Measurements from ENCODE around the gene MEIOSIN.

MEIOSIN gene

DNA sequence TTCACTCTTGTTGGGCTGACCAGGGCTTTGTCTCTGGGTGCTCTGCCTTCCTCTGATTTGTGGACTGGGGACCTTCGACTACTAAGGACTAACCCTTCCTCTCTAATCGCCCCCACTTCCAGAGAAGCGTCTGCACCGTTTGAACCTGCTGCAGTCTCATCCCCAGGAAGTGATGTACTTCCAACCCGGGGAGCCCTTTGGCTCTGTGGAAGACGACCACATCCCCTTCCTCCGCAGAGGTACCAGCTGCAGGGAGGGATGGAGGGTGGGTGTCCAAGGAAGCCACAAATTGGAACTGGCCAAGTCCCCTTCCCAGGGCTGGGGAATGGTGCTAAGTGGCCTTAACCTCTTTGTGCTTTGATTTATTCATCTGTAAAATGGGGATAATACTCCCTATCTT is 31.6 kb upstream of the MEIOSIN start:
- DNase-seq (ENCODE audit: low read depth) = no peak
- no peak overlapping the region for H3K4me3 ChIP-seq (ENCODE audit: low read depth, low read length)
- TF ChIP-seq, protein P1, sequence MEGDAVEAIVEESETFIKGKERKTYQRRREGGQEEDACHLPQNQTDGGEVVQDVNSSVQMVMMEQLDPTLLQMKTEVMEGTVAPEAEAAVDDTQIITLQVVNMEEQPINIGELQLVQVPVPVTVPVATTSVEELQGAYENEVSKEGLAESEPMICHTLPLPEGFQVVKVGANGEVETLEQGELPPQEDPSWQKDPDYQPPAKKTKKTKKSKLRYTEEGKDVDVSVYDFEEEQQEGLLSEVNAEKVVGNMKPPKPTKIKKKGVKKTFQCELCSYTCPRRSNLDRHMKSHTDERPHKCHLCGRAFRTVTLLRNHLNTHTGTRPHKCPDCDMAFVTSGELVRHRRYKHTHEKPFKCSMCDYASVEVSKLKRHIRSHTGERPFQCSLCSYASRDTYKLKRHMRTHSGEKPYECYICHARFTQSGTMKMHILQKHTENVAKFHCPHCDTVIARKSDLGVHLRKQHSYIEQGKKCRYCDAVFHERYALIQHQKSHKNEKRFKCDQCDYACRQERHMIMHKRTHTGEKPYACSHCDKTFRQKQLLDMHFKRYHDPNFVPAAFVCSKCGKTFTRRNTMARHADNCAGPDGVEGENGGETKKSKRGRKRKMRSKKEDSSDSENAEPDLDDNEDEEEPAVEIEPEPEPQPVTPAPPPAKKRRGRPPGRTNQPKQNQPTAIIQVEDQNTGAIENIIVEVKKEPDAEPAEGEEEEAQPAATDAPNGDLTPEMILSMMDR (IDR thresholded peaks at IDR 0.05; ENCODE audit: insufficient read depth, low read depth, low read length, missing control alignments) = no peak

GRCh38 chr19:45705115-45705514 is 28.1 kb upstream of the MEIOSIN start:
- TF ChIP-seq, protein P1 (IDR thresholded peaks at IDR 0.05; ENCODE audit: insufficient read depth, low read depth, low read length, missing control alignments) = no peak
- H3K4me3 ChIP-seq (ENCODE audit: low read depth, low read length) = no peak overlapping the region
- no peak for DNase-seq (ENCODE audit: low read depth)

DNA sequence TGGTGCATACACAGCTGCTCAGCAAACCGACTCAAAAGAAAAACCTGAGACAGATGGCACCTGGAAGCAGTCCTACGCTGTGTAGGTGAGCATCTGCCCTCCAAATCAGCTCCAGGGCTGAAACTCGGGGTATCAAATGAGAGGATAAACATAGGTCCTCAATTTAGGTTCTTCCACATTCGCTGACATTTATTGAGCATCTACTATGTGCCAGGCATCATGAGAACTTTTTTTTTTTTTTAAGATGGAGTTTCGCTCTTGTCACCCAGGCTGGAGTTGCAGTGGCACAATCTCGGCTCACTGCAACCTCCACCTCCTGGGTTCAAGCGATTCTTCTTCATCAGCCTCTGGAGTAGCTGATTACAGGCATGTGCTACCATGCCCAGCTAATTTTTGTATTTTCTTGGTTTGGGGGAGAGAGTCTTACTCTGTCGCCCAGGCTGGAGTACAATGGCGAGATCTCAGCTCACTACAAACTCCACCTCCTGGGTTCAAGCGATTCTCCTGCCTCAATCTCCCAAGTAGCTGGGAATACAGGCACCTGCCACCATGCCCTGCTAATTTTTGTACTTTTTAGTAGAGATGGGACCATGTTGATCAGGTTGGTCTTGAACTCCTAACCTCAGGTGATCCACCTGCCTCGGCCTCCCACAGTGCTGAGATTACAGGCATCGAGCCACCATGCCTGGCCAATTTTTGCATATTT is 27.4 kb upstream of the MEIOSIN start:
- TF ChIP-seq, protein P1 (IDR thresholded peaks at IDR 0.05; ENCODE audit: insufficient read depth, low read depth, low read length, missing control alignments) = no peak
- H3K4me3 ChIP-seq (ENCODE audit: low read depth, low read length) = no peak overlapping the region
- no peak for DNase-seq (ENCODE audit: low read depth)

DNA sequence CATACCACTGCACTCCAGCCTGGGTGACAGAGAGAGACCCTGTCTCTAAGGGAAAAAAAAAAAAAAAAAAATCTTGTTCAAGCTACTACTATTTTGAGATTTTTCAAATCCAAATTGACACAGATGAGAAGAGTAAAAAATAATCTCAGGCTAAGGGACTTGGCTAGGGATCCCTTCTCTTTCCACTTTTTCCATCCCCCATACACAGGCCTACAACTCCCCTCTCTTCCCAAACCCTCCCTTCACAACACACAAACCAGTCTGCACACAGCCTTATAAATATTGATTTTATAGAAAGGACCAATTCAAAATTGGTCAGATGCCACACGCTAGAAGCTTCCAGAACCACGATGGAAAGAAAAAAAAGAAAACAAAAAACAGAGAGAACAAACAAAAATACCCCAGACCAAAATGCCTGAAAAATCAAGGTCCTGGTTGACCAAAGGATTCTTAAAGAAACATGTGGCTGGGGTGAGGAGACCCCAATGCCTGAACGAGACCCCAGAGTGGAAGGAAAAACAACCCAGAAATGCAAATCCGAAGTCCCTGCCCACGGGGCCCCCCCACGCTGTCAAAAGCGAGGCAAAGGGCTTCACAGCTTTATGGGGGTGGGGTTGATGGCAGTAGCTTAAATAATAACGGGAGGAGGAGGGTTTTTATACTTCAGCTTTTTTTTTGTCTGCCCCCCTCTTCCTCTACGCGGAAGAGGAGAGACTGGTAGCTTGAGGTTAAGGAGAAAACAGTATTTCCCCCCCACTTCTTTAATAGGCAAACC is 22.7 kb upstream of the MEIOSIN start:
- DNase-seq (ENCODE audit: low read depth) = no peak
- TF ChIP-seq, protein P1 (IDR thresholded peaks at IDR 0.05; ENCODE audit: insufficient read depth, low read depth, low read length, missing control alignments) = no peak
- H3K4me3 ChIP-seq (ENCODE audit: low read depth, low read length) = no peak overlapping the region

DNA sequence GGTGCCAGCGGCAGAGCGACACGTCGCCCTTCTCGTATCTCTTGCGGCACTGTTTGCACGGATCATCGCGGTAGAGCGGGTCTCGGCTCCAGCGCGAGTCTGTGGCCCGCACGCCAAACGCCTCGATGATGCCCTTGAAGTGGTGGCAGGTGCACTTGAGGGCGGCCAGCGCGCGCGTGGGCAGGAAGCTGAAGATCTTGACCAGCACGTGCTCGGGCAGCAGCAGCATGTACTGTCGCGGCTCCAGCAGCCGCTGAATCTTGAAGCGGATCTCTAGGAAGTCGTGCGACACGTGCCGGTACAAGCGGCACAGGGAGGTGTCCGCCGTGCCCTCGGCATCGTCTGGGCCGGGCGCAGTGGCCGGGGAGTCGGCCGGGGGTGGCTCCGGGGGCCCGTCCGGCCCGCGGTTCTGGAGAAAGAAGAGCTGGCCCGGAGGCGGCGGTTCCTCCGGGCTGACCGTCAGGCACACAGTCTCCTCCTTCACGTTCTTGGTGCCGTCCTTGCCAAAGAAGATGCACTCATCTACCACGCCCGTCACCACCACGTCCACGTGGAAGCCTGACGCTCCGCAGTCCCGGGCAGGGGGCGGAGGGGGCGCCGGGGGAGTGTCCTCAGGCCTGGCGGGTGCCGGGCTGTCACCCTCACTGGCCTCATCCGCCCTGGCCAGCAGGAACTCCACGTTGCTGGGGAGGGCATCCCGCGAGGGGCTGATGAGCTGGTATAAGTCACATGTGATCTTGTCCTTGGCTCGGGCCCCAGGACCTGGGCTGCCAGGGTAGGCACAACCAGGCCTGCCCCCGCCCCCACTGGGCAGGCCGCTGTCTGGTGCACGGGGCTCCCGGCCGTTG is 21.2 kb upstream of the MEIOSIN start:
- TF ChIP-seq, protein P1 (IDR thresholded peaks at IDR 0.05; ENCODE audit: insufficient read depth, low read depth, low read length, missing control alignments) = no peak
- no peak for DNase-seq (ENCODE audit: low read depth)
- H3K4me3 ChIP-seq (ENCODE audit: low read depth, low read length) = no peak overlapping the region

GRCh38 chr19:45712699-45713067 is 20.6 kb upstream of the MEIOSIN start:
- no peak overlapping the region for H3K4me3 ChIP-seq (ENCODE audit: low read depth, low read length)
- no peak for DNase-seq (ENCODE audit: low read depth)
- TF ChIP-seq, protein P1 (IDR thresholded peaks at IDR 0.05; ENCODE audit: insufficient read depth, low read depth, low read length, missing control alignments) = no peak
